HFFc6 (cell line): ENCODE data around the gene OBP2A. TPM values are rescaled to one million over a fixed set of nuclear protein-coding genes. Genes with fewer than 3 reads are reported as not detected.

Experiments used
- DNase-seq: peaks from one replicate; pipeline ENCODE4 v3.0.0-alpha.2; 2018
- H3K27ac Mint-ChIP-seq: 2 replicates; pipeline ENCODE4 v1.8.0; 2020; ENCODE audit warnings: mild to moderate bottlenecking, mixed read lengths
- H3K27me3 Mint-ChIP-seq: 2 replicates; pipeline ENCODE4 v1.8.0; 2021; ENCODE audit warnings: mild to moderate bottlenecking, moderate library complexity, mixed read lengths; ENCODE audit not compliant: insufficient read depth
- H3K36me3 Mint-ChIP-seq: 2 replicates; pipeline ENCODE4 v1.8.0; 2021; ENCODE audit warnings: low read depth, mixed read lengths
- H3K4me1 Mint-ChIP-seq: 2 replicates; pipeline ENCODE4 v1.8.0; 2020; ENCODE audit warnings: low read depth, mixed read lengths
- H3K4me3 Mint-ChIP-seq: 2 replicates; pipeline ENCODE4 v1.8.0; 2020; ENCODE audit warnings: mild to moderate bottlenecking, moderate library complexity, mixed read lengths
- H3K9me3 Mint-ChIP-seq: 2 replicates; pipeline ENCODE4 v1.8.0; 2020; ENCODE audit warnings: mild to moderate bottlenecking, mixed read lengths
- total RNA-seq, 6 experiments: library from RNA; stranded (reverse); fragmentation: NEBNext Ultra II Directional; extraction: Animal tissue kit (Norgen Biotek cat#: 25700); gene quantifications; 2 replicates in 1 of 6; 3 replicates in 5 of 6; pipeline ENCODE4 v1.2.3, GENCODE V29; 2021
- TF ChIP-seq, protein P1 (sequence below): fragments of 200-600 bp; sonication (generic); IDR thresholded peaks from 2 replicates; pipeline ENCODE4 v1.5.0; 2021; ENCODE audit warnings: antibody characterized with exemption, mild to moderate bottlenecking

The OBP2A gene
- total RNA-seq, 6 experiments from 2014 or later = not detected

DNA sequence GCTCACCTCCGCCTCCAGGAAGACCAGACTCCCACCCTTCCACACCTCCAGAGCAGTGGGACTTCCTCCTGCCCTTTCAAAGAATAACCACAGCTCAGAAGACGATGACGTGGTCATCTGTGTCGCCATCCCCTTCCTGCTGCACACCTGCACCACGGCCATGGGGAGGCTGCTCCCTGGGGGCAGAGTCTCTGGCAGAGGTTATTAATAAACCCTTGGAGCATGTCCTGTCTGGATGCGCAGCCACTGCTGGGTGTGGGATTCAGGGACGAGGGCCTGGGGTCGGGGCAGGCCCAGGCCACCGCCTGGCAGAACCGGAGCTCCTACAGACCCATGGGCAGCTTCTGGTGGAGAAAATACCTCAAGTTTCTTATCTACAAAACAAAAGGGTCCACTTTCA is 20.6 kb downstream of the OBP2A start:
- H3K4me3 Mint-ChIP-seq = no peak overlapping the region
- H3K36me3 Mint-ChIP-seq = no peaks in the 10 kb centered on the region
- no peaks in the 10 kb centered on the region for H3K4me1 Mint-ChIP-seq
- peaks cover 13% of the 10 kb centered on the region for H3K27me3 Mint-ChIP-seq
- no peak overlapping the region for H3K27ac Mint-ChIP-seq
- H3K9me3 Mint-ChIP-seq = peaks cover 16% of the 10 kb centered on the region; the same call in 1 of the 2 replicates
- DNase-seq = no peak
- TF ChIP-seq, protein P1, sequence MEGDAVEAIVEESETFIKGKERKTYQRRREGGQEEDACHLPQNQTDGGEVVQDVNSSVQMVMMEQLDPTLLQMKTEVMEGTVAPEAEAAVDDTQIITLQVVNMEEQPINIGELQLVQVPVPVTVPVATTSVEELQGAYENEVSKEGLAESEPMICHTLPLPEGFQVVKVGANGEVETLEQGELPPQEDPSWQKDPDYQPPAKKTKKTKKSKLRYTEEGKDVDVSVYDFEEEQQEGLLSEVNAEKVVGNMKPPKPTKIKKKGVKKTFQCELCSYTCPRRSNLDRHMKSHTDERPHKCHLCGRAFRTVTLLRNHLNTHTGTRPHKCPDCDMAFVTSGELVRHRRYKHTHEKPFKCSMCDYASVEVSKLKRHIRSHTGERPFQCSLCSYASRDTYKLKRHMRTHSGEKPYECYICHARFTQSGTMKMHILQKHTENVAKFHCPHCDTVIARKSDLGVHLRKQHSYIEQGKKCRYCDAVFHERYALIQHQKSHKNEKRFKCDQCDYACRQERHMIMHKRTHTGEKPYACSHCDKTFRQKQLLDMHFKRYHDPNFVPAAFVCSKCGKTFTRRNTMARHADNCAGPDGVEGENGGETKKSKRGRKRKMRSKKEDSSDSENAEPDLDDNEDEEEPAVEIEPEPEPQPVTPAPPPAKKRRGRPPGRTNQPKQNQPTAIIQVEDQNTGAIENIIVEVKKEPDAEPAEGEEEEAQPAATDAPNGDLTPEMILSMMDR = no peak

DNA sequence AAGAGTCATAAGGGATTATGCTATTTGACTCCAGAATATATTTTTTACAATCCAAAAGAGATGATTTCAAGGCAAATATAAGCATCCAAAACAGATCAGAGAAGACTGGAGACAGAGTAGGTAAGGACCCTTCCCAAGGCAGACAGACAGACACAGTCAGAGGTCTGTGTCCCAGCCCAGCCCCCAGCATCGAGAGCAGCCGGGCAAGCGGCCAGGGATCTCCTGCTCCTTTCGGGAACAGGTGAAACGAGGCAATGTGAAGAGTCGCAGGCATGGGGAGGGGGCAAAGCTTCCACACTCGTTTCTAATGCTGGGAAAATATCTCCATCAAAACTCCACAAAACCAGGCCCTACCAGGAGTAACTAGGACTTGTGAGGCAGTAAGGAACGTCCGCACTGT is 21.4 kb downstream of the OBP2A start:
- peaks cover 13% of the 10 kb centered on the region for H3K27me3 Mint-ChIP-seq

DNA sequence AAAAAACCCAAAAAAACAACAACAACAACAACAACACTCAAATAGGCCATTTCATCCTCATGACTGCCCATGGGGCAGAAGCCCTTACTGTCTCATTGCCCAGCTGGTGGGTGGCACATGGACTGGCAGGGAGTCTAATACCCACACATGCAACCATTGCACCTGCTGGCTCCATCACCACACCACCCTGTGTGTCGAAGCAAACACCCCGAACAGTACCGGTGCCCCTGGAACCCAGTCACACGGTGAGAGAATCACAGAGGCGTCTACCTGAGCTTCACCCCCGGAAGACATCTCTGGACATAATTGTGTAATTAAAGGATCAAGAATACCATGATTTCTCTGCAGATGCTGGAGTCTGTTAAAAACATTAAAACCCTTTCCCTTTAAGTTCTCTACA is 22.1 kb downstream of the OBP2A start:
- TF ChIP-seq, protein P1 = no peak
- H3K27ac Mint-ChIP-seq = no peak overlapping the region
- peaks cover 13% of the 10 kb centered on the region for H3K27me3 Mint-ChIP-seq
- no peak for DNase-seq
- H3K36me3 Mint-ChIP-seq = no peaks in the 10 kb centered on the region
- H3K4me3 Mint-ChIP-seq = no peak overlapping the region
- H3K4me1 Mint-ChIP-seq = no peaks in the 10 kb centered on the region
- H3K9me3 Mint-ChIP-seq = peaks cover 16% of the 10 kb centered on the region; the same call in 1 of the 2 replicates

More for the DNA sequence above, 21.4 kb downstream of the OBP2A start:
- TF ChIP-seq, protein P1 = no peak
- Mint-ChIP-seq H3K4me1 (no peaks in the 10 kb centered on the region), H3K4me3 (no peak overlapping the region), H3K36me3 (no peaks in the 10 kb centered on the region), H3K27ac (no peak overlapping the region), H3K9me3 (peaks cover 16% of the 10 kb centered on the region; the same call in 1 of the 2 replicates)
- no peak for DNase-seq

DNA sequence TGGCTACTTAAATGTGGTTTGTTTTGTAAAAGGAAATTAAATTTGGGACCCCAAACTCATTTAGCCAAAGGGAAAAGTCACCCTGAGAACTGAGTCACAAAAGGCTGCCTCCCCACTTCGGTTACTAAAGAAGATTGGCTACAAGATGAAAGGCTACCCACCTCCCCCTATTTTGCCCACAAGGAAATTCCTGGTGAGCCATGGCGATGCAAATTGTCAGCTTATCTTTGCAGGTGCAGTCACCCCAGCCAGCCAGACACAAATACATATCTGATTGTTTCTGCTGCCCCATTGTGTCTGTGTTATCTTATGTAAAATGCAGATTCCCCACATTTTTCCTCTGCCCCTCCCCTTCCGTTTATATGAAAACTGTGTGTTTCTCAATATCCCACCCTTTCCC is 24.5 kb downstream of the OBP2A start:
- Mint-ChIP-seq H3K4me1 (no peaks in the 10 kb centered on the region), H3K27me3 (peaks cover 13% of the 10 kb centered on the region), H3K9me3 (peaks cover 9% of the 10 kb centered on the region; the same call in 1 of the 2 replicates), H3K36me3 (no peaks in the 10 kb centered on the region), H3K27ac (no peak overlapping the region), H3K4me3 (no peak overlapping the region)
- no peak for DNase-seq
- TF ChIP-seq, protein P1 = no peak

DNA sequence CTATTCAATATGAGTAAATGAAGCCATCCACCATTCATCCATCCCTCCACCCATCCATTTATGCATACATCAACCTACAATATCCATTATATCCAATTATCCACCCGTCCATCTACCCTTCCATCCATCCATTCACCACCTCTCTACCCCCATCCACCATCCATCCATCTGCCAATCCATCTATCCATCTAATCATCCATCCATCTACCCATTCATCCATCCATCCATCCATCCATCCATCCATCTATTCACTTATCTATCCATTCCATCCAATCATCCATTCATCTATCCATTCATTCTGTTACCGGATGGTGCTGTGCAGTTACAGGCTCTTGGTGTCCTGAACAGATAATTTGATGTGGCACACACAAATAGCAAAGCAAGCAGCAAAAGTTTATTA is 26.3 kb downstream of the OBP2A start:
- Mint-ChIP-seq H3K36me3 (no peaks in the 10 kb centered on the region), H3K27me3 (peaks cover 17% of the 10 kb centered on the region), H3K4me3 (no peak overlapping the region), H3K4me1 (no peaks in the 10 kb centered on the region), H3K9me3 (peaks cover 9% of the 10 kb centered on the region; the same call in 1 of the 2 replicates), H3K27ac (no peak overlapping the region)
- TF ChIP-seq, protein P1 = no peak
- DNase-seq = no peak

DNA sequence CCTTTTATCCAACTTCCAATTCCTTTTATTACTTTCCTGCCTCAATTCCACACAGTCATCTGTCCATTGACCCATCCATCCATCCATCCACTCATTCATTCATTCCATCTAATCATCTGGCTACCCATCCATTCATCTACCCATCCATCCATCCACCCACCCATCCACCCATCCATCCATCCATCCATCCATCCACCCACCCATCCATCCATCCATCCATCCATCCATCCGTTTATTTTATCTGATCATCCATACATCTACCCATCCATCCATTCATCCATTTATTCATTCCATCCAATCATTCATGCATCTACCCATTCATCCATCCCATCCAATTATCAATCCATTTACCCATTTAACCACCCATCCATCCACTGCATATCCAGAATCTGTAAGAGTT is 27.2 kb downstream of the OBP2A start:
- Mint-ChIP-seq H3K27me3 (peaks cover 17% of the 10 kb centered on the region), H3K9me3 (peaks cover 9% of the 10 kb centered on the region; the same call in 1 of the 2 replicates), H3K36me3 (no peaks in the 10 kb centered on the region), H3K4me1 (no peaks in the 10 kb centered on the region), H3K4me3 (no peak overlapping the region), H3K27ac (no peak overlapping the region)
- TF ChIP-seq, protein P1 = no peak
- no peak for DNase-seq
